ENCODE data around the gene DYRK3. TPM values are rescaled to one million over a fixed set of nuclear protein-coding genes. Genes with fewer than 3 reads are reported as not detected.
A peak's percentile ranks its signal among the peaks of the same experiment; 100 is the strongest.

DYRK3 gene
- total and polyA plus RNA-seq, 7 donors = 0.60 to 7.8 (median 3.2) TPM

- Histone ChIP-seq H3K4me1 (peaks cover 0 to 46% (median 27%) of the 10 kb centered on the region in 4 donors), H3K36me3 (no peaks in the 10 kb centered on the region), H3K4me3 (no peak overlapping the region), H3K27me3 (no peaks in the 10 kb centered on the region), H3K9me3 (no peaks in the 10 kb centered on the region), H3K27ac (peak overlapping the region; percentile 77 to 92 (median 83))
- WGBS, 2 donors = 17 to 53% methylated on average over 1 of the region's 1 CpG
- intact Hi-C loops (cut with DNase I) = loop anchor here (5.0 kb wide), 1 partner anchor 43 kb away; no protein-coding TSS in a partner anchor
- no peak for TF ChIP-seq CTCF (IDR thresholded peaks at IDR 0.05)
- TF ChIP-seq POLR2A (IDR thresholded peaks at IDR 0.05) = no peak
- peak; percentile 42 to 79 (median 59) for TF ChIP-seq POLR2AphosphoS5 (IDR thresholded peaks at IDR 0.05)
- peak in 2 of 4 donors; percentile 54 to 80 for TF ChIP-seq EP300 (IDR thresholded peaks at IDR 0.05)
- peak; percentile 97 for DNase-seq
Measured at GRCh38 chr1:206674745-206675175, 39.4 kb downstream of the DYRK3 start.

- Histone ChIP-seq H3K27ac (peak overlapping the region in 1 of 4 donors; percentile 82), H3K9me3 (no peaks in the 10 kb centered on the region), H3K4me1 (peaks cover 0 to 46% (median 27%) of the 10 kb centered on the region in 4 donors), H3K4me3 (no peak overlapping the region), H3K27me3 (no peaks in the 10 kb centered on the region), H3K36me3 (no peaks in the 10 kb centered on the region)
- 54 to 93% methylated on average over 2 of the region's 2 CpGs for WGBS, 2 donors
- TF ChIP-seq POLR2AphosphoS5 (IDR thresholded peaks at IDR 0.05) = no peak
- TF ChIP-seq EP300 (IDR thresholded peaks at IDR 0.05) = no peak
- no peak for TF ChIP-seq CTCF (IDR thresholded peaks at IDR 0.05)
- no peak for TF ChIP-seq POLR2A (IDR thresholded peaks at IDR 0.05)
- DNase-seq = no peak
- intact Hi-C loops (cut with DNase I) = no loop called here
Measured at GRCh38 chr1:206676499-206676898, 41.2 kb downstream of the DYRK3 start.

- H3K9me3 ChIP-seq = no peaks in the 10 kb centered on the region
- TF ChIP-seq EP300 (IDR thresholded peaks at IDR 0.05) (no peak), CTCF (IDR thresholded peaks at IDR 0.05) (no peak), POLR2A (IDR thresholded peaks at IDR 0.05) (no peak), POLR2AphosphoS5 (IDR thresholded peaks at IDR 0.05) (no peak)
- peaks cover 0 to 33% (median 18%) of the 10 kb centered on the region in 4 donors for H3K4me1 ChIP-seq
- 83 to 86% methylated on average over 3 of the region's 3 CpGs for WGBS, 2 donors
- no peak overlapping the region for H3K27ac ChIP-seq
- intact Hi-C loops (cut with DNase I) = no loop called here
- H3K36me3 ChIP-seq = no peaks in the 10 kb centered on the region
- H3K4me3 ChIP-seq = no peak overlapping the region
- no peaks in the 10 kb centered on the region for H3K27me3 ChIP-seq
- no peak for DNase-seq
Measured at GRCh38 chr1:206678490-206678889, 43.2 kb downstream of the DYRK3 start.

GRCh38 chr1:206679738-206680211, 44.4 kb downstream of the DYRK3 start:
- Histone ChIP-seq H3K27ac (no peak overlapping the region), H3K27me3 (no peaks in the 10 kb centered on the region), H3K4me1 (peaks cover 0 to 29% (median 19%) of the 10 kb centered on the region in 4 donors), H3K4me3 (no peak overlapping the region), H3K36me3 (no peaks in the 10 kb centered on the region), H3K9me3 (no peaks in the 10 kb centered on the region)
- 30 to 38% methylated on average over 5 of the region's 5 CpGs for WGBS, 2 donors
- intact Hi-C loops (cut with DNase I) = no loop called here
- peak; percentile 42 for DNase-seq
- TF ChIP-seq POLR2AphosphoS5 (IDR thresholded peaks at IDR 0.05) (no peak), CTCF (IDR thresholded peaks at IDR 0.05) (no peak), POLR2A (IDR thresholded peaks at IDR 0.05) (no peak), EP300 (IDR thresholded peaks at IDR 0.05) (no peak)

- no peak for TF ChIP-seq POLR2AphosphoS5 (IDR thresholded peaks at IDR 0.05)
- TF ChIP-seq POLR2A (IDR thresholded peaks at IDR 0.05) = no peak
- TF ChIP-seq CTCF (IDR thresholded peaks at IDR 0.05) = no peak
- TF ChIP-seq EP300 (IDR thresholded peaks at IDR 0.05) = no peak
- WGBS, 2 donors = 77 to 84% methylated on average over 4 of the region's 4 CpGs
- Histone ChIP-seq H3K9me3 (no peaks in the 10 kb centered on the region), H3K27ac (no peak overlapping the region), H3K36me3 (no peaks in the 10 kb centered on the region), H3K27me3 (no peaks in the 10 kb centered on the region), H3K4me1 (peaks cover 0 to 24% (median 14%) of the 10 kb centered on the region in 4 donors), H3K4me3 (no peak overlapping the region)
- intact Hi-C loops (cut with DNase I) = no loop called here
- DNase-seq = peak; percentile 47
Measured at GRCh38 chr1:206680279-206680678, 44.9 kb downstream of the DYRK3 start.
